K562 (cell line): ENCODE data around the gene WDR86. TPM values are rescaled to one million over a fixed set of nuclear protein-coding genes. Genes with fewer than 3 reads are reported as not detected.

Experiments used
- ATAC-seq: fragments of 200-7000 bp; cut with Tn5 transposase; 3 replicates; pipeline ENCODE4 v1.9.1; 2020; ENCODE audit warnings: moderate library complexity
- BruUV-seq: library from RNA; stranded (reverse); fragments of 400-500 nt; replicated peaks from 2 replicates; lab custom pipeline; 2021; lab: Mats Ljungman, UMichigan
- CTCF ChIA-PET: fragments of 300-600 bp; formaldehyde crosslinking; extraction: SDS; loops from one replicate; lab custom pipeline; 2021; ENCODE audit warnings: low intra/inter-chr PET ratio; lab: Yijun Ruan, JAX
- POLR2A ChIA-PET: fragments of 300-600, 350-650 bp; sonication (Branson Sonifier 250); formaldehyde crosslinking; extraction: SDS; loops from one replicate; lab custom pipeline; 2021; ENCODE audit warnings: antibody characterized with exemption, inconsistent platforms; lab: Yijun Ruan, JAX
- DNase-seq, 4 experiments: peaks; one replicate each; pipeline versions ENCODE4 v3.0.0 to v3.0.0-alpha.2; 2011 to 2018; ENCODE audit warnings: low spot score in 3 of 4, mixed read lengths in 3 of 4; ENCODE audit errors: extremely low read depth in 1 of 4
- FAIRE-seq: peaks from 2 replicates; lab custom pipeline; 2011; peaks lifted over from hg19 to GRCh38; lab: Jason Lieb, UNC
- H2AFZ ChIP-seq: 2 replicates; pipeline ENCODE4 v1.6.0; 2011; ENCODE audit warnings: low read depth, low read length, control low read depth, inconsistent platforms
- H3K27ac ChIP-seq: fragments of 200-600 bp; 3 replicates; pipeline ENCODE4 v1.8.0; 2011; ENCODE audit warnings: low read depth, mild to moderate bottlenecking, control low read depth, inconsistent platforms, low read length, moderate library complexity, mixed read lengths; ENCODE audit errors: extremely low read depth
- H3K27me3 ChIP-seq, 2 experiments: fragments of 300-600 bp in 1 of 2; 2 replicates in 1 of 2; 3 replicates in 1 of 2; pipeline versions ENCODE4 v1.6.0 to v1.8.0; 2011; ENCODE audit warnings: inconsistent platforms in 2 of 2, low read length in 2 of 2, mild to moderate bottlenecking in 1 of 2, mixed read lengths in 1 of 2, moderate library complexity in 1 of 2; ENCODE audit not compliant: control insufficient read depth in 2 of 2, insufficient read depth in 2 of 2
- H3K36me3 ChIP-seq: fragments of 300-600 bp; 3 replicates; pipeline ENCODE4 v1.8.0; 2011; ENCODE audit warnings: mild to moderate bottlenecking, low read length, inconsistent platforms; ENCODE audit not compliant: control insufficient read depth, insufficient read depth
- H3K4me1 ChIP-seq, 2 experiments: fragments of 200-600 bp in 1 of 2; replicated peaks in 1 of 2; 2 replicates in 1 of 2; 3 replicates in 1 of 2; pipeline versions ENCODE4 v1.5.1 to v1.8.0; 2011; ENCODE audit warnings: inconsistent platforms in 2 of 2, low read length in 2 of 2, mild to moderate bottlenecking in 1 of 2, mixed read lengths in 1 of 2, moderate library complexity in 1 of 2; ENCODE audit not compliant: control insufficient read depth in 2 of 2, insufficient read depth in 2 of 2
- H3K4me2 ChIP-seq: 2 replicates; pipeline ENCODE4 v1.6.1; 2011; ENCODE audit warnings: low read length, control low read depth, inconsistent platforms, mixed read lengths; ENCODE audit not compliant: insufficient read depth
- H3K4me3 ChIP-seq: fragments of 200-600 bp; sonication (generic), shearing (Covaris generic); 2 replicates; pipeline ENCODE4 v1.5.1; 2016; ENCODE audit warnings: control low read depth, inconsistent platforms
- H3K79me2 ChIP-seq: fragments of 200-600 bp; 3 replicates; pipeline ENCODE4 v1.8.0; 2011; ENCODE audit warnings: low read length, inconsistent platforms; ENCODE audit not compliant: control insufficient read depth, insufficient read depth
- H3K9ac ChIP-seq, 2 experiments: 2 replicates each; pipeline versions ENCODE4 v1.6.0 to v1.6.1; 2011; ENCODE audit warnings: low read depth in 2 of 2, low read length in 2 of 2, control low read depth in 1 of 2, inconsistent platforms in 1 of 2, mild to moderate bottlenecking in 1 of 2, mixed read lengths in 1 of 2; ENCODE audit not compliant: insufficient read depth in 1 of 2
- H3K9me1 ChIP-seq: one replicate; pipeline ENCODE4 v1.6.0; 2011; ENCODE audit warnings: inconsistent platforms, mild to moderate bottlenecking, low read length, moderate library complexity; ENCODE audit not compliant: control insufficient read depth, insufficient read depth
- H3K9me3 ChIP-seq: replicated peaks from 2 replicates; pipeline ENCODE4 v1.5.1; 2011; ENCODE audit warnings: low read depth, low read length, inconsistent platforms; ENCODE audit not compliant: control insufficient read depth, insufficient read depth
- H4K20me1 ChIP-seq: replicated peaks from 2 replicates; pipeline ENCODE4 v1.6.1; 2011; ENCODE audit warnings: low read length, inconsistent platforms, mixed read lengths; ENCODE audit not compliant: control insufficient read depth, insufficient read depth
- ATF4 ChIP-seq: fragments of 450-650 bp; formaldehyde crosslinking; IDR thresholded peaks from 2 replicates; pipeline ENCODE4 v1.4.0; 2022; ENCODE audit warnings: mild to moderate bottlenecking, moderate library complexity
- HOMEZ ChIP-seq: fragments of 250-450 bp; sonication (Bioruptor Pico); IDR thresholded peaks from 2 replicates; pipeline ENCODE4 v1.4.0; 2020; ENCODE audit warnings: mild to moderate bottlenecking, moderate library complexity
- MAFF ChIP-seq: IDR thresholded peaks from 2 replicates; pipeline ENCODE4 v1.6.1; 2012; ENCODE audit warnings: low read length, improper control_type of control experiment
- PCBP1 ChIP-seq: fragments of 200-400 bp; formaldehyde crosslinking; IDR thresholded peaks from 2 replicates; pipeline ENCODE4 v1.6.1; 2018; ENCODE audit warnings: mild to moderate bottlenecking, low read depth, low read length; ENCODE audit not compliant: poor library complexity, severe bottlenecking
- POLR2H ChIP-seq: IDR thresholded peaks from 2 replicates; pipeline ENCODE4 v1.6.1; 2016; ENCODE audit warnings: missing genetic modification characterization, low read depth, mild to moderate bottlenecking, control low read depth, missing compliant biosample characterization, moderate library complexity
- POU5F1 ChIP-seq: fragments of 150-350 bp; IDR thresholded peaks from 2 replicates; pipeline ENCODE4 v1.6.1; 2014; ENCODE audit warnings: borderline replicate concordance, low read length, low read depth, mild to moderate bottlenecking; ENCODE audit not compliant: partially characterized antibody
- RREB1 ChIP-seq: fragments of 250-450 bp; sonication (Bioruptor Pico); IDR thresholded peaks from 2 replicates; pipeline ENCODE4 v1.4.0; 2020
- SMC3 ChIP-seq: conservative IDR thresholded peaks from 2 replicates; pipeline ENCODE4 v1.6.1; 2011; ENCODE audit warnings: low read depth, low read length, improper control_type of control experiment; ENCODE audit not compliant: insufficient read depth
- TEAD4 ChIP-seq, 2 experiments: sonication (generic) in 1 of 2; formaldehyde crosslinking in 1 of 2; IDR thresholded peaks; 2 replicates each; pipeline versions ENCODE4 v1.6.1 to v1.8.0; 2012 to 2022; ENCODE audit warnings: borderline replicate concordance in 1 of 2, inconsistent platforms in 1 of 2, low read length in 1 of 2, mild to moderate bottlenecking in 1 of 2, missing genetic modification reagents in 1 of 2
- ZC3H11A ChIP-seq: IDR thresholded peaks from 2 replicates; pipeline ENCODE4 v1.6.1; 2012; ENCODE audit warnings: low read depth, low read length, improper control_type of control experiment
- WGBS: fragments of 100-300 bp; shearing (Covaris generic); methylation state at CpG from one replicate; pipeline ENCODE4 v1.1.6; 2016; ENCODE audit warnings: low coverage, mixed read lengths; ENCODE audit not compliant: insufficient coverage; ENCODE audit errors: missing lambda C conversion rate; 5-methylcytosine and 5-hydroxymethylcytosine counted together
- in situ Hi-C: fragments of 300-500 bp; cut with MboI; formaldehyde crosslinking; loops from 4 replicates; pipeline ENCODE4 v1.15.0; 2018; ENCODE audit warnings: inconsistent platforms, mixed read lengths
- intact Hi-C: fragments of 100-400 bp; cut with micrococcal nuclease; formaldehyde crosslinking; loops from 2 replicates; pipeline ENCODE4 v1.14.2; 2022
- polyA plus RNA-seq, 8 experiments: library from polyadenylated mRNA; depleted of rRNA in 4 of 8; stranded (reverse) in 5 of 8; unstranded in 3 of 8; fragments of >200 nt; fragmentation: Nextera tagmentation in 2 of 8; fragmentation: Illumina TruSeq in 1 of 8; extraction: Ambion mirVana in 2 of 8; extraction: Trizol in 1 of 8; gene quantifications; 2 replicates each; pipeline versions ENCODE4 v1.2.1 to v1.2.3, GENCODE V29; 2011 to 2014; ENCODE audit warnings: inconsistent platforms in 1 of 8, missing spikeins in 1 of 8
- total RNA-seq, 7 experiments: library from RNA; depleted of rRNA in 6 of 7; stranded (reverse); fragments of >200 nt in 6 of 7; fragmentation: Illumina TruSeq in 2 of 7; extraction: Trizol in 2 of 7; gene quantifications; 2 replicates each; pipeline versions ENCODE4 v1.2.1 to v1.2.3, GENCODE V29; 2011 to 2021; ENCODE audit warnings: low replicate concordance in 1 of 7

Gene WDR86
- total and polyA plus RNA-seq, 9 of the 15 experiments (the other 6 are each of a cell fraction or from before 2014, with no cell fraction given), result 0.24 TPM; not detected in 8

- H3K79me2 ChIP-seq, result no peaks in the 10 kb centered on the region
- DNase-seq (no peak), FAIRE-seq (no peak), ATAC-seq (no peak)
- no peak overlapping the region for H3K4me3 ChIP-seq
- 58% methylated on average over 10 of the region's 10 CpGs for whole genome bisulfite sequencing
- ChIA-PET POLR2A (no interaction called here), CTCF (no interaction called here)
- BruUV-seq, result no TSS peak
- 0 out of 2 replicates have a peak, but pooled peaks cover 5% of the 10 kb centered on the region for H4K20me1 ChIP-seq
- no peak for TF ChIP-seq MAFF
- no peak for TF ChIP-seq POU5F1
- TF ChIP-seq POLR2H (tag), result no peak
- no peak for TF ChIP-seq PCBP1
- no peak for TF ChIP-seq RREB1 (CRISPR knock-in tag)
- no peak for TF ChIP-seq TEAD4 (IDR thresholded peaks at IDR 0.05; ENCODE audit: low read length)
- no peak for TF ChIP-seq TEAD4 (CRISPR knock-in tag; IDR thresholded peaks at IDR 0.05; ENCODE audit: borderline replicate concordance)
- no peak for TF ChIP-seq ZC3H11A
- TF ChIP-seq SMC3, result no peak
- TF ChIP-seq ATF4 (CRISPR knock-in tag), result no peak
- no peak for TF ChIP-seq HOMEZ (CRISPR knock-in tag)
- H3K9me3 ChIP-seq, result no peaks in the 10 kb centered on the region
- intact Hi-C loops (no loop called here), in situ Hi-C loops (no loop called here)
- no peak overlapping the region for H2AFZ ChIP-seq
- H3K9me1 ChIP-seq, result no peaks in the 10 kb centered on the region
- peak overlapping the region in 1 of 2 experiments; percentile 45; a peak in 1 of 4 replicates for H3K9ac ChIP-seq
- peaks cover 40% of the 10 kb centered on the region; the same call in 1 of the 3 replicates for H3K36me3 ChIP-seq
- H3K27me3 ChIP-seq, result no peaks in the 10 kb centered on the region
- no peak overlapping the region for H3K27ac ChIP-seq
- H3K4me2 ChIP-seq, result no peak overlapping the region
- peaks cover 0 to 28% of the 10 kb centered on the region in 2 experiments; a peak in 3 of 5 replicates for H3K4me1 ChIP-seq
These were observed 34.2 kb downstream of the WDR86 start for GRCh38 chr7:151375530-151376217.
